ENCODE measurements around the gene LMTK2. TPM values are rescaled to one million over a fixed set of nuclear protein-coding genes. Genes with fewer than 3 reads are reported as not detected.
A peak's percentile ranks its signal among the peaks of the same experiment; 100 is the strongest.

The LMTK2 gene
- total RNA-seq, 1 experiment from 2014 or later, result 4.8 TPM

GRCh38 chr7:98203261-98203963 lies 96.8 kb downstream of the LMTK2 start:
- Histone ChIP-seq H3K36me3 (no peaks in the 10 kb centered on the region), H3K27me3 (no peaks in the 10 kb centered on the region), H3K4me3 (no peak overlapping the region), H3K9me3 (no peaks in the 10 kb centered on the region)
- no peak for DNase-seq

DNA sequence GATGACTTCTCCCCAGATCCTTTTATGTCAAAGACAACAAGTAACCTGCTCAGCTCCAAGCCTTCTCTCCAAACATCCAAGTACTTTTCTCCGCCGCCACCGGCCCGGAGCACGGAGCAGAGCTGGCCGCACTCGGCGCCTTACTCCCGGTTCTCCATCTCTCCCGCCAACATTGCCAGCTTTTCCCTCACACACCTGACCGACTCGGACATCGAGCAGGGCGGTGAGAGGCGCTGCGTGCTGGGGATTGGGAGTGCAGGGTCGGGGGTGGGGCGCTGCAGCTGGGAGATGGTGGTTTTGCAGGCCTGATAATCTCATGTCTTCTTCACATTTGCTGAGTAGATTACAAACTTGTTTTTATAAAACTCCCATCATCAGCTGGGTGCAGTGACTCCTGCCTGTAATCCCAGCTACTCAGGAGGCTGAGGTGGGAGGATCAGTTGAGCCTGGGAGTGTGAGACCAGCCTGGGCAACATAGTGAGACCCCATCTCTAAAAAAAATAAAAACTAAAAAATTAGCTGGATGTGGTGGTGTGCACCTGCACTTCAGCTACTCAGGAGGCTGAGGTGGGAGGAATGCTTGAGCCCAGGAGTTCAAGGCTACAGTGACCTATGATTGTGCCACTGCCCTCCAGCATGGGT lies 97.4 kb downstream of the LMTK2 start:
- no peak overlapping the region for H3K4me3 ChIP-seq
- H3K9me3 ChIP-seq, result no peaks in the 10 kb centered on the region
- no peaks in the 10 kb centered on the region for H3K36me3 ChIP-seq
- no peak for DNase-seq
- no peaks in the 10 kb centered on the region for H3K27me3 ChIP-seq

DNA sequence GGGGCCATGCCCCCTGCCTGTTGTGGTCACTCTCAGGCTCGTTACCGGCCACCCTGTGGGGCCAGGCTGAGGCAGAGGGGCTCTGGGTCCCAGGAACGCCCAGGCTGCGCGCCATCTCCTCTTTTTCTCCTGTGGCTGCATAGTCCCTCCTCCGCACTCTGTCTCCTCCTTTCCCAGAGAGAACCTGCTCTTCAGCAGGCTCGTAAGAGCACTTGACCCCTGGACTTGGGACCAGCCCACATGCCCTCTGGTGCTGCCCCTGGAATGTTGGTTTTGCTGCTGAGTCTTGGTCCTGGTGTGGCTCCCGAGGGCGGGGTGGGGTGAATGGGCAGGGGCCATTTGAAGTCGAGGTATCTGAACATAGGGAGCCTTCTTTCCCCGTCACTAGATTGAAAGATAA lies 98.0 kb downstream of the LMTK2 start:
- Histone ChIP-seq H3K27me3 (no peaks in the 10 kb centered on the region), H3K36me3 (no peaks in the 10 kb centered on the region), H3K9me3 (no peaks in the 10 kb centered on the region), H3K4me3 (no peak overlapping the region)
- DNase-seq, result no peak

DNA sequence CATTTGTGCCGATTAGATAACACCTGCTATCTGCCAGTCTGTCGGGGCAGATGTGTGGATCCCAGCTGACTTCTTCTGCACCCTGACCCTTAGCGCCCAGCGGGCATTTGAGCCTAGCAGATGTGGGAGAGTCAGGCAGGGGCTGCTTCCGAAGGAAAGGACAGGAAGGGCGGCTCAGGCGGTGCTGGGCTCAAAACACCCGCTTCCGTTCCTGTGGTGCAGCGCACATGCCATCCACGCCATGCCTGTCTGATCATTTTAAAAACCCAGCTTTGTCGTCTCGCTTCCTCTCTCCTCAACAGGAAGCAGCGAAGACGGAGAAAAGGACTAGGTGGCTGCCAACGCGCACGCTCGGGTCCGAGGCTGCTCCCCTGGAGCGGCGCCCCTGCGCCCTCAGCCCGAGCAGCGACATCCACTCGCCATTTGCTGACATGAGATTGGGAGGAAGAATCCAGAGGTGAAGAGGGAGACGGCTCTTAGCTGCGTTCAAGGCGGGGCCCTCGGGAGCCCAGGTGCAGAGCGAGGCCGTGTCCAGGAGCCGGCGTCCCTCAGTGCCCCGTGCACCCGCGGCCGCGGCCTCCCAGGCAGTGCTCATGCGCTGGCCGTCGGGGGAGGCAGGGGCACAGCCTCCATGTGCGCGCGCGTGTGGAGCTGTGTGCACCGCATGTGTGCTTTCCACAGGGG lies 98.6 kb downstream of the LMTK2 start:
- Histone ChIP-seq H3K4me3 (no peak overlapping the region), H3K36me3 (no peaks in the 10 kb centered on the region), H3K9me3 (no peaks in the 10 kb centered on the region), H3K27me3 (no peaks in the 10 kb centered on the region)
- no peak for DNase-seq

DNA sequence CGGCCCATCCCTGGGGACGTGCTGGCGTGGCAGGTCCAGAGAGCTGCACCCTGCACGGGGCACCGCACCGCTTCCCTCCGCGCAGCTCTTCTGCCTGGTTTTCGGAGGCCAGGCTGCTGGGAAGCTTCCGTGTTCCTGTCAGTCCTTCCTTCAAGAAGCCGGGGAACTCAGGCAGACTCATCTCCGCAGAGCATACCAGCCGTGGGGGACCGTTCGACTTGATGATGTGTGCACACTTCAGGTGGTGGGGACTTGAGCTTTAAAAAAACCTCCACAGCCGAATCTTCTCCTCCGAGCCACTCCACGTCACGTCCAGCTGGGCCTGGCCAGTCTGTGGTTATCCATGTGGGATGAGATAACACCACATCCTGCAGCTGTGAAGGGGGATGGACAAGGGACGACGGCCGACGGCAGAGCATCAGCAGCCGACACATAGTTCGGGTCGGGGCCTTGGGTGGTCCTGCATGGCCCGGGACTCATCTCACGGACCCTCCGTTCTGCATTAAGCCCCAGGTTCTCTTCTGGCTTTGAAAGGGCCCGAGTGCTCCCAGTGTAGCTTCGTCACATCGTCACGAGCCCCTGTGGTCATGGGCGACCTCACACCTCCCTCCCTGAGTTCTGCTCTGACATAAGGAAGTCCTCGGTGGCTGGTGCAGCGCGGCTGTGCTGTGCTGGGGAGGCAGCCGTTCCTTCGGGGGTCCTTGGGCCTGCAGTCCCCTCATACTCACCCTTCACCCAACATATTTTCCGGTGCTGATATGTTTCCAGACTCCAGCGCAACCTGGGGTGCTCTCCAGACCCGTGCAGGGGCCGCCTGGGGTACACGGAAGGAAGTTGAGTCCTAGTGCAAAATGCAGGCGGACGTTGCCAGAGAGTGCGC lies 100.0 kb downstream of the LMTK2 start:
- no peaks in the 10 kb centered on the region for H3K27me3 ChIP-seq
- no peaks in the 10 kb centered on the region for H3K36me3 ChIP-seq
- H3K9me3 ChIP-seq, result no peaks in the 10 kb centered on the region
- no peak for DNase-seq
- H3K4me3 ChIP-seq, result no peak overlapping the region

- DNase-seq, result no peak
- H3K9me3 ChIP-seq, result no peaks in the 10 kb centered on the region
- no peaks in the 10 kb centered on the region for H3K27me3 ChIP-seq
- no peaks in the 10 kb centered on the region for H3K36me3 ChIP-seq
- no peak overlapping the region for H3K4me3 ChIP-seq
Observed at GRCh38 chr7:98209166-98209920, 102.7 kb downstream of the LMTK2 start.

DNA sequence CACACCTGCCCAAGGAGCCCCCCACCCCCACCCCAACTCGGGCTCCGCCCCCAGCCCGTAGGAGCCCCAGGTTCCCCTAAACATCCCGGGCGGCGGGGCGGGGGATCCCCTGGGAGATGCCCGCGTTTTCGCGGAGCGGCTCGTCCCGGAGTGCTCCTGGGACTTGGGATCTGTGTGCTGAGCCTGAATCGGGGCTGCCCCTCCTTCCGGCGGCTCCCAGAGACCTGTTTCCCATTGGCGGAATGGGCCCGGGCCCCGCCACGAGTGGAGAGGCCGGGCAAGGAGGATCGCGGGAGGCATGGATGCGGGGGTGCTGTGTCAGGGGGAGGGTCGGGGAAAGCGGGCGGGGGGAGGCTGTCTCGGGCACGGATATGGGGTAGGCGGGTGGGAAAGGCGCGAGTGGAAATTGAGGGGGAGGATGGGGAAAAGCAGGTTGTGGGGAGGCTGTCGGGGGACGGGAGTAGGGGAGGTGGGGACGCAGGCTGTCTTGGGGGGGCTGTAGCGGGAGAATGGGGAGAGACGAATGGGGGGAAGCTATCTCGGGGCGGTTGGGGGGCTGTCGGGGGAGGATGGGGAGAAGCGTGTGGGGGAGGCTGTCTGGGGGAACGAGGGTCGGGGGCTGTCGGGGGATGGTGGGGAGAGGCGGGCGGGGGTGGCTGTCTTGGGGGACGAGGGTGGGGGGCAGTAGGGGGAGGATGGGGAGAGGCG lies 104.0 kb downstream of the LMTK2 start:
- no peaks in the 10 kb centered on the region for H3K36me3 ChIP-seq
- no peak overlapping the region for H3K4me3 ChIP-seq
- H3K9me3 ChIP-seq, result no peaks in the 10 kb centered on the region
- H3K27me3 ChIP-seq, result no peaks in the 10 kb centered on the region
- DNase-seq, result no peak

- no peaks in the 10 kb centered on the region for H3K36me3 ChIP-seq
- peak; percentile 29 for DNase-seq
- no peaks in the 10 kb centered on the region for H3K27me3 ChIP-seq
- no peak within 1 kb of the TSS for H3K4me3 ChIP-seq
- no peaks in the 10 kb centered on the region for H3K9me3 ChIP-seq
Observed at GRCh38 chr7:98211221-98211675, 104.6 kb downstream of the LMTK2 start, which contains the start of gene BHLHA15. Gene BHLHA15 (plus strand): TSS chr7:98211439. CDS start chr7:98212310, 871 bp downstream.

- no peaks in the 10 kb centered on the region for H3K9me3 ChIP-seq
- DNase-seq, result no peak
- no peaks in the 10 kb centered on the region for H3K27me3 ChIP-seq
- no peaks in the 10 kb centered on the region for H3K36me3 ChIP-seq
- no peak overlapping the region for H3K4me3 ChIP-seq
Observed at GRCh38 chr7:98211676-98212531, 105.2 kb downstream of the LMTK2 start.

DNA sequence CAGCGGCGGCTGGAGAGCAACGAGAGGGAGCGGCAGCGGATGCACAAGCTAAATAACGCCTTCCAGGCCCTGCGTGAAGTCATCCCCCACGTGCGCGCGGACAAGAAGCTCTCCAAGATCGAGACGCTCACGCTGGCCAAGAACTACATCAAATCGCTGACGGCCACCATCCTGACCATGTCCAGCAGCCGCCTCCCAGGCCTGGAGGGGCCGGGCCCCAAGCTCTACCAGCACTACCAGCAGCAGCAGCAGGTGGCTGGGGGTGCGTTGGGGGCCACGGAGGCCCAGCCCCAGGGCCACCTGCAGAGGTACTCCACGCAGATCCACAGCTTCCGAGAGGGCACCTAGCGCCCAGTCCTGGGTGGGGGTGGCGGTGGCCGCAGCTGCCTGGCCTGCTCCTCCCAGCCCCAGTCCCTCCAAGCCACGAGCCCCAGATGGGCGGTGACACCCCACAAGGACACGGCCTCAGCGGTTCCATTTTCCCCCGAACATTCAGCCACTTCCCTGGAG lies 105.9 kb downstream of the LMTK2 start:
- no peaks in the 10 kb centered on the region for H3K36me3 ChIP-seq
- no peak for DNase-seq
- no peak overlapping the region for H3K4me3 ChIP-seq
- H3K27me3 ChIP-seq, result no peaks in the 10 kb centered on the region
- no peaks in the 10 kb centered on the region for H3K9me3 ChIP-seq

DNA sequence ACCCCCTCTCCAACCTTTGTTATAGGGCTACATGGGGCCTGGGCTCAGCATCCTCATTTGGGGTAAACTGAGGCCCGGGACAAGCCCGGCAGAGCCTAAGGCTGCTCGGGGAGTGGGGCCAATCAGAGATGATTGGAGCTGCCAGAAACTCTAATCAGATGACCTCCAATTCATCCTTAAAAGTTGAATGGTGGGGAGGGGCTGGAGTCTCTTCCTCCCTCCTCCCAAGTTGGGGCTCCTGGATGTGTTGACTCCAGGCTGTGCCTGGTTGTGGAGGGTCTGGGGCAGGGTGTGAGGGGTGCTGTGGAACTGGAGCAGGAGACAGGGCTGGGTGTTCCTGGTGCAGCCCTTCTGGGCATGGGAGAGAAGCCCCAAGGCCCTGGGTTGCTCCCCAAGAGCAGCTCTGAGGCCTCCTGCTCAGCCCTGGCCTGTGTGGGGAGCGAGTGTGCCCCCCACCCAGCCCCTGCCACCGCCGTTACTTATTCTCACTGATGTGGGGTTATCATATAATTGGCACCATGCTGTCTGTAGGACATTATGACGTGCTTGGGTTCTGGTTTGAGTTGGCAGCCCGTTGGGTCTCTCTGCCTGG lies 106.7 kb downstream of the LMTK2 start:
- no peaks in the 10 kb centered on the region for H3K36me3 ChIP-seq
- no peak for DNase-seq
- no peaks in the 10 kb centered on the region for H3K27me3 ChIP-seq
- H3K9me3 ChIP-seq, result no peaks in the 10 kb centered on the region
- H3K4me3 ChIP-seq, result no peak overlapping the region

- Histone ChIP-seq H3K36me3 (no peaks in the 10 kb centered on the region), H3K4me3 (no peak overlapping the region), H3K9me3 (no peaks in the 10 kb centered on the region), H3K27me3 (no peaks in the 10 kb centered on the region)
- DNase-seq, result no peak
Observed at GRCh38 chr7:98213888-98214810, 107.5 kb downstream of the LMTK2 start.

DNA sequence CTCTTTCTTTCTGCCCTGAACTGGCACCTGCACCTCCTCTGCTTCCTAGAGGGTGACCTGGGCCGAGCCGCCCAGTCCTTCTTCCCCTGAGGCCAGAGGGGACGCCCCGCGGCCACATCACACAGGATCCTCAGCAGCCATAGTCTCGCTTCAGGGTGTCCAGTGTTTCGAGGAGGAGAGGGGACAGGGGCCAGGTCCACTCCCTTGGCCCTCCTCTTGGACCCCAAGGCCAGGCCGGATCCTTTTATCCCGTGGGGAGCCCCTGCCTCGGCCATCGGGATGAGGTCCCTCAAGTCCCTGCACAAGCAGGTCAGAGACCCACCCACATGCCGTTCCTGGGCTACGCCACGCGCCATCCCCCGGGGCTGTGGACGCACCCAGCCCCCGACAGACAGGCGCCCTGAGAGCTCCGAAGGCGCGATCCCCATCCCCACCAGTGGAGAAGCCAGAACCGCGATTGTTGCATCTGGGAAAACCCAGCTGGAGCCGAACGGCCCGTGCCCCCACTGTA lies 108.2 kb downstream of the LMTK2 start:
- H3K36me3 ChIP-seq, result no peaks in the 10 kb centered on the region
- H3K4me3 ChIP-seq, result no peak overlapping the region
- DNase-seq, result no peak
- H3K27me3 ChIP-seq, result no peaks in the 10 kb centered on the region
- H3K9me3 ChIP-seq, result no peaks in the 10 kb centered on the region
